Measurements from ENCODE around the gene KLHDC8A. TPM values are rescaled to one million over a fixed set of nuclear protein-coding genes. Genes with fewer than 3 reads are reported as not detected.

Gene KLHDC8A
- polyA plus RNA-seq, 4 donors, result 0.22 to 1.7 (median 1.1) TPM

DNA sequence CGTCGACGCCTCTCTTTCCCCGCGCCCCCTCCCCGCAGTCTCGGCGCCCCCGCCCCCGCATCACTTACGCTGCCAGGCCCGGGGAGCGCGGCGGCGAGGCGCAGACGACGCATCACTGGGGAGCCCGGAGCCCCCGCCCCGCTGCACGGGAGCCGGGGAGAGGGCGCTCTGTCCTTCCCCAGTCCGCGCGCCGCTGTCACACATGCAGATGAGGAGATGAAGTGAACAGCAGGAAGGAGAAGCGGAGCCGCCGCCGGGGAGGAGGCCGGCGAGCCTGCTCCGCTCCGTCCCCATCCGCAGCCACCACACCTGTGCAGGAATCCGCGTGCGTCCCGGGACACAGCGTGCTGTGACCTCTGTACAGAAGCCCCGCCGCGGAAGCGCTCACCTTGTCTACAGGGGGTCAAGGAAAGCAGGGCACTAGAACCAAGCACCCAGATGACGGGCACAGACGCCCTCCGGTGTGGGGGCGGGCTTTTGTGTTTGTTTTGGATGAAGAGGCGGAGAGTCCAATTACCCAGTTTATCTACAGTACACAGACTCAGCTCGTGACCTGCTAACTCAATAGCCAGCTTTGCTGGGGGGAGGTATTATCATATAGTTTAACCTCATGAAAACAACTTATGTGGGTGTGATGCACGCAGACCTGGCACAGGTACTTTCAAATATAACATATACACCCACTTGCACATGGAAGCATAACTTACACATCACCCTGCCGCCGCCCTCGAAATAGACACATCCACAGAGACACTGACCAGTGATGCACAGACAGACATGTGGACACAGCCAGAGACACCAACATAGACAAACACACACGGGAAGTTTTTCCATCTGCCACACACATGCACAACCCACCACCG is 12.4 kb downstream of the KLHDC8A start:
- FAIRE-seq (no peak), DNase-seq (peak; percentile 39 to 57)
- no peak overlapping the region for H3K27ac ChIP-seq (ENCODE audit: low read depth in 1 of 3, low read length in 2 of 3)
- H3K4me1 ChIP-seq (ENCODE audit: control insufficient read depth in 3 of 3, insufficient read depth in 2 of 3, low read depth in 1 of 3, low read length in 2 of 3), result peaks cover 0 to 5% (median 0%) of the 10 kb centered on the region in 3 donors
- H3K27me3 ChIP-seq (ENCODE audit: control insufficient read depth in 3 of 3, insufficient read depth in 3 of 3, low read length in 3 of 3), result peaks cover 3 to 41% (median 12%) of the 10 kb centered on the region in 3 donors
- peak overlapping the region in 2 of 3 donors; percentile 24 to 29 for H3K4me3 ChIP-seq (ENCODE audit: low read depth in 1 of 3, low read length in 3 of 3)
- no peaks in the 10 kb centered on the region for H3K9me3 ChIP-seq (ENCODE audit: control insufficient read depth in 2 of 2, insufficient read depth in 1 of 2, low read depth in 1 of 2, low read length in 1 of 2)
- H3K36me3 ChIP-seq (ENCODE audit: control insufficient read depth in 3 of 3, insufficient read depth in 2 of 3, low read depth in 1 of 3, low read length in 3 of 3), result no peaks in the 10 kb centered on the region
- 7 to 9% (median 8%) methylated on average over 44 to 59 of the region's 59 CpGs for WGBS, 3 donors

GRCh38 chr1:205343431-205344065 is 13.2 kb downstream of the KLHDC8A start:
- FAIRE-seq (no peak), DNase-seq (peak in 1 of 2 donors; percentile 42)
- no peaks in the 10 kb centered on the region for H3K36me3 ChIP-seq (ENCODE audit: control insufficient read depth in 3 of 3, insufficient read depth in 2 of 3, low read depth in 1 of 3, low read length in 3 of 3)
- H3K4me1 ChIP-seq (ENCODE audit: control insufficient read depth in 3 of 3, insufficient read depth in 2 of 3, low read depth in 1 of 3, low read length in 2 of 3), result peaks cover 0 to 5% (median 0%) of the 10 kb centered on the region in 3 donors
- H3K9me3 ChIP-seq (ENCODE audit: control insufficient read depth in 2 of 2, insufficient read depth in 1 of 2, low read depth in 1 of 2, low read length in 1 of 2), result no peaks in the 10 kb centered on the region
- peak overlapping the region in 2 of 3 donors; percentile 14 to 29 for H3K4me3 ChIP-seq (ENCODE audit: low read depth in 1 of 3, low read length in 3 of 3)
- no peak overlapping the region for H3K27ac ChIP-seq (ENCODE audit: low read depth in 1 of 3, low read length in 2 of 3)
- 3 to 8% (median 6%) methylated on average over 32 to 63 of the region's 63 CpGs for WGBS, 3 donors
- H3K27me3 ChIP-seq (ENCODE audit: control insufficient read depth in 3 of 3, insufficient read depth in 3 of 3, low read length in 3 of 3), result peaks cover 3 to 41% (median 12%) of the 10 kb centered on the region in 3 donors

- peaks cover 3 to 41% (median 12%) of the 10 kb centered on the region in 3 donors for H3K27me3 ChIP-seq (ENCODE audit: control insufficient read depth in 3 of 3, insufficient read depth in 3 of 3, low read length in 3 of 3)
- DNase-seq, result no peak
- H3K4me3 ChIP-seq (ENCODE audit: low read depth in 1 of 3, low read length in 3 of 3), result peak overlapping the region in 1 of 3 donors; percentile 14
- WGBS, 3 donors, result 71 to 81% (median 78%) methylated on average over 12 of the region's 12 CpGs
- no peak for FAIRE-seq
- no peaks in the 10 kb centered on the region for H3K36me3 ChIP-seq (ENCODE audit: control insufficient read depth in 3 of 3, insufficient read depth in 2 of 3, low read depth in 1 of 3, low read length in 3 of 3)
- H3K4me1 ChIP-seq (ENCODE audit: control insufficient read depth in 3 of 3, insufficient read depth in 2 of 3, low read depth in 1 of 3, low read length in 2 of 3), result peaks cover 0 to 5% (median 0%) of the 10 kb centered on the region in 3 donors
- H3K9me3 ChIP-seq (ENCODE audit: control insufficient read depth in 2 of 2, insufficient read depth in 1 of 2, low read depth in 1 of 2, low read length in 1 of 2), result no peaks in the 10 kb centered on the region
- no peak overlapping the region for H3K27ac ChIP-seq (ENCODE audit: low read depth in 1 of 3, low read length in 2 of 3)
Measured at GRCh38 chr1:205342986-205343385, 13.7 kb downstream of the KLHDC8A start.

- WGBS, 3 donors, result 61 to 92% (median 89%) methylated on average over 1 of the region's 1 CpG
- Histone ChIP-seq H3K4me1 (ENCODE audit: control insufficient read depth in 3 of 3, insufficient read depth in 2 of 3, low read depth in 1 of 3, low read length in 2 of 3) (peaks cover 0 to 5% (median 0%) of the 10 kb centered on the region in 3 donors), H3K27ac (ENCODE audit: low read depth in 1 of 3, low read length in 2 of 3) (no peak overlapping the region), H3K4me3 (ENCODE audit: low read depth in 1 of 3, low read length in 3 of 3) (no peak overlapping the region), H3K36me3 (ENCODE audit: control insufficient read depth in 3 of 3, insufficient read depth in 2 of 3, low read depth in 1 of 3, low read length in 3 of 3) (no peaks in the 10 kb centered on the region), H3K9me3 (ENCODE audit: control insufficient read depth in 2 of 2, insufficient read depth in 1 of 2, low read depth in 1 of 2, low read length in 1 of 2) (no peaks in the 10 kb centered on the region), H3K27me3 (ENCODE audit: control insufficient read depth in 3 of 3, insufficient read depth in 3 of 3, low read length in 3 of 3) (peaks cover 3 to 35% (median 8%) of the 10 kb centered on the region in 3 donors)
- FAIRE-seq (no peak), DNase-seq (no peak)
Measured at GRCh38 chr1:205340676-205341075, 16.0 kb downstream of the KLHDC8A start.

DNA sequence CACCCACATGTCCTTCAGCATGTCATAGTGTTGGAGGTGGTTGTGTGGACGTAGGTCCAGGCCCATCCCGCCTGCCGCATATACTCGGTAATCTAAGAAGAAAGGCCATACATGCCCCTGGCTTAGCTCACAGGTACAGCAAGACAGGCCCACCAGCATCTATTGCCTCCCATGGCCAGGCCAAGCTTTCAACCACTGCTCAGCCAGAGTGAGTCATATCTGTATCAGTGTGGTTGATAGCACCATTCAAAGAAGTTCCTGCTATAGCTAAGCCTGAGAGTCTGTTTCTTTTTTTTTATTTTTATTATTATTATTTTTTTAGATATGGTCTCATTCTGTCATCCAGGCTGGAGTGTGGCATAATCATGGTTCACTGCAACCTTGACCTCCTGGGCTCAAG is 17.0 kb downstream of the KLHDC8A start:
- H3K9me3 ChIP-seq (ENCODE audit: control insufficient read depth in 2 of 2, insufficient read depth in 1 of 2, low read depth in 1 of 2, low read length in 1 of 2), result no peaks in the 10 kb centered on the region
- FAIRE-seq (no peak), DNase-seq (no peak)
- H3K27ac ChIP-seq (ENCODE audit: low read depth in 1 of 3, low read length in 2 of 3), result no peak overlapping the region
- H3K36me3 ChIP-seq (ENCODE audit: control insufficient read depth in 3 of 3, insufficient read depth in 2 of 3, low read depth in 1 of 3, low read length in 3 of 3), result no peaks in the 10 kb centered on the region
- H3K4me1 ChIP-seq (ENCODE audit: control insufficient read depth in 3 of 3, insufficient read depth in 2 of 3, low read depth in 1 of 3, low read length in 2 of 3), result peaks cover 0 to 5% (median 0%) of the 10 kb centered on the region in 3 donors
- H3K27me3 ChIP-seq (ENCODE audit: control insufficient read depth in 3 of 3, insufficient read depth in 3 of 3, low read length in 3 of 3), result peaks cover under 1 to 26% (median 5%) of the 10 kb centered on the region in 3 donors
- no peak overlapping the region for H3K4me3 ChIP-seq (ENCODE audit: low read depth in 1 of 3, low read length in 3 of 3)
- WGBS, 3 donors, result 85 to 87% (median 85%) methylated on average over 4 of the region's 4 CpGs

GRCh38 chr1:205339197-205339702 is 17.5 kb downstream of the KLHDC8A start:
- WGBS, 3 donors, result 76 to 88% (median 83%) methylated on average over 21 of the region's 21 CpGs
- no peak overlapping the region for H3K27ac ChIP-seq (ENCODE audit: low read depth in 1 of 3, low read length in 2 of 3)
- H3K4me3 ChIP-seq (ENCODE audit: low read depth in 1 of 3, low read length in 3 of 3), result no peak overlapping the region
- no peaks in the 10 kb centered on the region for H3K36me3 ChIP-seq (ENCODE audit: control insufficient read depth in 3 of 3, insufficient read depth in 2 of 3, low read depth in 1 of 3, low read length in 3 of 3)
- DNase-seq, result no peak
- no peak for FAIRE-seq
- peaks cover 0 to 22% (median 1%) of the 10 kb centered on the region in 3 donors for H3K27me3 ChIP-seq (ENCODE audit: control insufficient read depth in 3 of 3, insufficient read depth in 3 of 3, low read length in 3 of 3)
- H3K4me1 ChIP-seq (ENCODE audit: control insufficient read depth in 3 of 3, insufficient read depth in 2 of 3, low read depth in 1 of 3, low read length in 2 of 3), result peaks cover 0 to 2% (median 0%) of the 10 kb centered on the region in 3 donors
- no peaks in the 10 kb centered on the region for H3K9me3 ChIP-seq (ENCODE audit: control insufficient read depth in 2 of 2, insufficient read depth in 1 of 2, low read depth in 1 of 2, low read length in 1 of 2)

DNA sequence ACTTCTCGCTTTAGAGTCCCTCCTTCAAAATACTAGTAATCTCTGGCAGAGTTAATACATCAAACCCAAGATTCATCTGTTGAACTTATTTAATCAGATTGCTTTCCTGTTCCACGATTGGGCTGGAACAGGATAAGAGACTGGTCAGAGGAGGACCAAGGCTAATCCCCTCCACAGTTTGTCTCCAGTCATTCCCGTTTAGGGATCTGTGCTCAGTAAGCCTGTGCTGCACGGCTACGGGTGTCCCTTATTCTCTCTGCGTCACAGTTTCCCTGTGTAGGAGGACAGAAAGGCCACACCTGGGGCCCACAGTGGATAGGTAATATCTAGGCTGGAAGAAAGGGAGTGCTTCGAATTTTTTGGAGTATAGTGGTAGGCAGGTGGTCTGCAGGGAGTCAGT is 18.7 kb downstream of the KLHDC8A start:
- DNase-seq (no peak), FAIRE-seq (no peak)
- Histone ChIP-seq H3K4me3 (ENCODE audit: low read depth in 1 of 3, low read length in 3 of 3) (no peak overlapping the region), H3K4me1 (ENCODE audit: control insufficient read depth in 3 of 3, insufficient read depth in 2 of 3, low read depth in 1 of 3, low read length in 2 of 3) (no peaks in the 10 kb centered on the region), H3K27ac (ENCODE audit: low read depth in 1 of 3, low read length in 2 of 3) (no peak overlapping the region), H3K27me3 (ENCODE audit: control insufficient read depth in 3 of 3, insufficient read depth in 3 of 3, low read length in 3 of 3) (peaks cover 0 to 9% (median 0%) of the 10 kb centered on the region in 3 donors), H3K36me3 (ENCODE audit: control insufficient read depth in 3 of 3, insufficient read depth in 2 of 3, low read depth in 1 of 3, low read length in 3 of 3) (no peaks in the 10 kb centered on the region), H3K9me3 (ENCODE audit: control insufficient read depth in 2 of 2, insufficient read depth in 1 of 2, low read depth in 1 of 2, low read length in 1 of 2) (no peaks in the 10 kb centered on the region)
- WGBS, 3 donors, result 79 to 84% (median 79%) methylated on average over 7 of the region's 7 CpGs

- H3K27ac ChIP-seq (ENCODE audit: low read depth in 1 of 3, low read length in 2 of 3), result no peak overlapping the region
- no peak overlapping the region for H3K4me3 ChIP-seq (ENCODE audit: low read depth in 1 of 3, low read length in 3 of 3)
- FAIRE-seq, result no peak
- H3K27me3 ChIP-seq (ENCODE audit: control insufficient read depth in 3 of 3, insufficient read depth in 3 of 3, low read length in 3 of 3), result peaks cover 0 to 4% (median 0%) of the 10 kb centered on the region in 3 donors
- WGBS, 3 donors, result 75 to 81% (median 79%) methylated on average over 7 of the region's 7 CpGs
- no peaks in the 10 kb centered on the region for H3K36me3 ChIP-seq (ENCODE audit: control insufficient read depth in 3 of 3, insufficient read depth in 2 of 3, low read depth in 1 of 3, low read length in 3 of 3)
- DNase-seq, result no peak
- H3K4me1 ChIP-seq (ENCODE audit: control insufficient read depth in 3 of 3, insufficient read depth in 2 of 3, low read depth in 1 of 3, low read length in 2 of 3), result no peaks in the 10 kb centered on the region
- H3K9me3 ChIP-seq (ENCODE audit: control insufficient read depth in 2 of 2, insufficient read depth in 1 of 2, low read depth in 1 of 2, low read length in 1 of 2), result no peaks in the 10 kb centered on the region
Measured at GRCh38 chr1:205337481-205337880, 19.2 kb downstream of the KLHDC8A start.
